HepG2 (cell line): ENCODE results near the gene PSMB10. TPM values are rescaled to one million over a fixed set of nuclear protein-coding genes. Genes with fewer than 3 reads are reported as not detected.
A peak's percentile ranks its signal among the peaks of the same experiment; 100 is the strongest.

Experiments used
- ATAC-seq: fragments of 200-7000 bp; cut with Tn5 transposase; 3 replicates; pipeline ENCODE4 v1.9.1; 2020; ENCODE audit warnings: mild to moderate bottlenecking, moderate library complexity
- BruUV-seq: library from RNA; stranded (reverse); fragments of 400-500 nt; replicated peaks from 2 replicates; lab custom pipeline; 2021; lab: Mats Ljungman, UMichigan
- CTCF ChIA-PET: fragments of 300-600 bp; formaldehyde crosslinking; extraction: SDS; loops from one replicate; lab custom pipeline; 2021; ENCODE audit warnings: low total read pairs, inconsistent platforms, low intra/inter-chr PET ratio; lab: Yijun Ruan, JAX
- POLR2A ChIA-PET: fragments of 350-600 bp; sonication (Branson Sonifier 250); formaldehyde crosslinking; loops from one replicate; lab custom pipeline; 2020; ENCODE audit warnings: antibody characterized with exemption, inconsistent platforms; lab: Yijun Ruan, JAX
- DNase-seq: peaks from one replicate; pipeline ENCODE4 v3.0.0-alpha.2; 2015; ENCODE audit warnings: low spot score
- FAIRE-seq: peaks from 3 replicates; lab custom pipeline; 2011; peaks lifted over from hg19 to GRCh38; lab: Jason Lieb, UNC
- H2AFZ ChIP-seq: one replicate; pipeline ENCODE4 v1.6.1; 2011; ENCODE audit warnings: low read length, inconsistent platforms
- H3K27ac ChIP-seq: fragments of 300-600 bp; 3 replicates; pipeline ENCODE4 v1.8.0; 2011; ENCODE audit warnings: mixed run types, mild to moderate bottlenecking, mixed read lengths, low read length, inconsistent platforms; ENCODE audit not compliant: insufficient read depth; ENCODE audit errors: extremely low read length
- H3K27me3 ChIP-seq, 2 experiments: fragments of 200-600 bp in 1 of 2; 2 replicates in 1 of 2; 3 replicates in 1 of 2; pipeline versions ENCODE4 v1.6.0 to v1.8.0; 2011; ENCODE audit warnings: low read length in 2 of 2, mild to moderate bottlenecking in 2 of 2, moderate library complexity in 2 of 2, inconsistent platforms in 1 of 2; ENCODE audit not compliant: insufficient read depth in 2 of 2, control insufficient read depth in 1 of 2
- H3K36me3 ChIP-seq, 2 experiments: fragments of 200-600 bp in 1 of 2; replicated peaks in 1 of 2; 2 replicates in 1 of 2; 3 replicates in 1 of 2; pipeline versions ENCODE4 v1.5.1 to v1.8.0; 2011; ENCODE audit warnings: low read length in 2 of 2, inconsistent platforms in 1 of 2; ENCODE audit not compliant: insufficient read depth in 2 of 2, control insufficient read depth in 1 of 2
- H3K4me1 ChIP-seq: 2 replicates; pipeline ENCODE4 v1.5.1; 2012; ENCODE audit warnings: low read length, inconsistent platforms; ENCODE audit not compliant: insufficient read depth
- H3K4me2 ChIP-seq: 2 replicates; pipeline ENCODE4 v1.6.0; 2011; ENCODE audit warnings: low read depth, low read length, inconsistent platforms
- H3K4me3 ChIP-seq, 3 experiments: fragments of 200-600 bp in 1 of 3; sonication (generic), shearing (Covaris generic) in 1 of 3; replicated peaks in 1 of 3; 2 replicates each; pipeline ENCODE4 v1.5.1; 2011 to 2016; ENCODE audit warnings: low read length in 3 of 3, inconsistent platforms in 2 of 3, low read depth in 2 of 3, mild to moderate bottlenecking in 2 of 3, control low read depth in 1 of 3, mixed read lengths in 1 of 3; ENCODE audit not compliant: insufficient read depth in 1 of 3
- H3K79me2 ChIP-seq: one replicate; pipeline ENCODE4 v1.6.1; 2011; ENCODE audit warnings: low read length, inconsistent platforms; ENCODE audit not compliant: insufficient read depth
- H3K9ac ChIP-seq: 2 replicates; pipeline ENCODE4 v1.6.0; 2011; ENCODE audit warnings: mild to moderate bottlenecking, low read depth, low read length, inconsistent platforms; ENCODE audit not compliant: insufficient read depth
- H3K9me3 ChIP-seq: 2 replicates; pipeline ENCODE4 v1.5.1; 2012; ENCODE audit warnings: mild to moderate bottlenecking, low read length
- H4K20me1 ChIP-seq: 2 replicates; pipeline ENCODE4 v1.6.0; 2011; ENCODE audit warnings: inconsistent platforms, mild to moderate bottlenecking, low read length, moderate library complexity; ENCODE audit not compliant: insufficient read depth
- AGO2 ChIP-seq: fragments of 200-400 bp; formaldehyde crosslinking; optimal IDR thresholded peaks from 2 replicates; pipeline ENCODE3; 2017; ENCODE audit warnings: mild to moderate bottlenecking, low read depth, low read length, moderate library complexity
- MXI1 ChIP-seq: IDR thresholded peaks from 3 replicates; pipeline ENCODE4 v1.6.1; 2012; ENCODE audit warnings: low read depth, low read length, inconsistent platforms, borderline replicate concordance
- NONO ChIP-seq, 2 experiments: fragments of 450-650 bp in 1 of 2; sonication (generic) in 1 of 2; formaldehyde crosslinking in 1 of 2; IDR thresholded peaks in 1 of 2; conservative IDR thresholded peaks in 1 of 2; 2 replicates each; pipeline versions ENCODE4 v1.6.1 to v1.8.0; 2017 to 2022; ENCODE audit warnings: mild to moderate bottlenecking in 1 of 2, missing genetic modification reagents in 1 of 2, moderate library complexity in 1 of 2
- ONECUT2 ChIP-seq: sonication (generic); formaldehyde crosslinking; IDR thresholded peaks from 2 replicates; pipeline ENCODE4 v1.4.0; 2020; ENCODE audit warnings: missing genetic modification reagents
- WGBS: methylation state at CpG from one replicate; pipeline ENCODE4 v1.1.6; 2017; ENCODE audit warnings: low lambda C conversion rate; 5-methylcytosine and 5-hydroxymethylcytosine counted together
- in situ Hi-C: cut with HindIII; loops from 2 replicates; pipeline ENCODE4 v1.10.0; 2017; ENCODE audit warnings: low pct_unique_long_range_greater_than_20kb; ENCODE audit not compliant: extremely low pct_ligation_motif_present
- intact Hi-C: fragments of 100-400 bp; cut with micrococcal nuclease; formaldehyde crosslinking; loops from one replicate; pipeline ENCODE4 v1.10.0; 2022; ENCODE audit not compliant: unreplicated experiment
- polyA plus RNA-seq, 8 experiments: library from polyadenylated mRNA; depleted of rRNA in 3 of 8; stranded (reverse) in 7 of 8; unstranded in 1 of 8; fragments of >200 nt; fragmentation: Illumina TruSeq in 4 of 8; extraction: Trizol in 4 of 8; gene quantifications; 2 replicates each; pipeline versions ENCODE4 v1.2.1 to v1.2.3, GENCODE V29; 2011 to 2016; ENCODE audit warnings: low read depth in 4 of 8, missing spikeins in 1 of 8, mixed read lengths in 1 of 8; ENCODE audit not compliant: insufficient read depth in 1 of 8
- total RNA-seq, 5 experiments: library from RNA; depleted of rRNA; stranded (reverse); fragments of >200 nt; fragmentation: Illumina TruSeq; extraction: Trizol; gene quantifications; 2 replicates each; pipeline ENCODE4 v1.2.3, GENCODE V29; 2016; ENCODE audit warnings: low read depth in 1 of 5

PSMB10 gene
- total and polyA plus RNA-seq, 2 of the 13 experiments (the other 11 are each of a cell fraction or from before 2014, with no cell fraction given) = 12.7 to 65.9 TPM

- no peak for TF ChIP-seq MXI1
Observed at GRCh38 chr16:67928147-67928546, 8.5 kb downstream of the PSMB10 start (continued).

DNA sequence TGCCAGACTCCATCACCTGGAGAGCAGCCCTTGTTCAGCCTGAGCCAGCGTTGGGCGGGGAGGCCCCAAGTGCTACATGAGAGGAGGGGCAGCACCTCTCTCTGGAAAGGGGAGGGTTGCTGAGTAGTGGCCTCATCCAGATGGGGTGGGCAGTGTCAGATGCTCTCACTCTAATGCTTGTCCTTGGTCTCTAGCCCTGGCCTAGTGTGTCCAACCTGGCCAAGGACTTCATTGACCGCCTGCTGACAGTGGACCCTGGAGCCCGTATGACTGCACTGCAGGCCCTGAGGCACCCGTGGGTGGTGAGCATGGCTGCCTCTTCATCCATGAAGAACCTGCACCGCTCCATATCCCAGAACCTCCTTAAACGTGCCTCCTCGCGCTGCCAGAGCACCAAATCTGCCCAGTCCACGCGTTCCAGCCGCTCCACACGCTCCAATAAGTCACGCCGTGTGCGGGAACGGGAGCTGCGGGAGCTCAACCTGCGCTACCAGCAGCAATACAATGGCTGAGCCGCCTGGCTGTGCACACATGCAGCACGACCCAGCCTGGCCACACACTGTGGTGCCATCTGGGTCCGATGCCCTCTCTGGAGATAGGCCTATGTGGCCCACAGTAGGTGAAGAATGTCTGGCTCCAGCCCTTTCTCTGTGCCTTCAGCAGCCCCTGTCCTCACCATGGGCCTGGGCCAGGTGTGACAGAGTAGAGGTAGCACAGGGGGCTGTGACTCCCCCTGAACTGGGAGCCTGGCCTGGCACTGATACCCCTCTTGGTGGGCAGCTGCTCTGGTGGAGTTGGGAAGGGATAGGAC, 9.3 kb downstream of the PSMB10 start:
- FAIRE-seq (no peak), DNase-seq (no peak)
- in situ Hi-C loops (loop anchor here (5.0 kb wide), 2 partner anchors 40 to 110 kb away; no protein-coding TSS in a partner anchor), intact Hi-C loops (loop anchor here (5.0 kb wide), 1 partner anchor 255 kb away; no protein-coding TSS in a partner anchor)
- Histone ChIP-seq H3K27me3 (no peaks in the 10 kb centered on the region), H3K27ac (no peak overlapping the region), H3K4me1 (no peaks in the 10 kb centered on the region), H3K36me3 (peaks cover 26 to 37% of the 10 kb centered on the region in 2 experiments), H3K79me2 (no peaks in the 10 kb centered on the region)
- TF ChIP-seq AGO2 (peak; percentile 72), ONECUT2 (CRISPR knock-in tag) (no peak), NONO (IDR thresholded peaks at IDR 0.05) (no peak), NONO (CRISPR knock-in tag; conservative IDR thresholded peaks at IDR 0.05) (peak; percentile 44; the same call in 1 of the 2 replicates)
- TF ChIP-seq, all 625 proteins: peak for 2
- H4K20me1 ChIP-seq = no peaks in the 10 kb centered on the region; the same call in 1 of the 2 replicates
- H3K9me3 ChIP-seq = no peaks in the 10 kb centered on the region
- CTCF ChIA-PET = interaction anchor here (1.4 to 5.5 kb wide), 7 partner anchors 14 to 255 kb away, joined by 4 to 63 read pairs (median 9); partner anchors contain the start of genes NRN1L and THAP11
- ATAC-seq = peak; percentile 6; the same call in 2 of the 3 replicates
- no peak overlapping the region for H3K4me2 ChIP-seq
- H3K9ac ChIP-seq = no peak overlapping the region
- no peak overlapping the region for H3K4me3 ChIP-seq
- BruUV-seq = no TSS peak
- 94% methylated on average over 19 of the region's 22 CpGs for WGBS
- H2AFZ ChIP-seq = no peak overlapping the region
- POLR2A ChIA-PET = interaction anchor here (1.6 to 1.7 kb wide), 2 partner anchors 8 to 17 kb away, joined by 3 to 4 read pairs; partner anchors contain the start of gene LCAT
